KMS-11 (cell line): Measurements from ENCODE around the gene CATSPERD.
"Not testable (repeated sequence)": the region's sequence is repeated elsewhere in the genome, so short reads cannot be mapped to it uniquely, and the experiment has no call there.

Source experiments
- H2AFZ ChIP-seq: fragments of 200-600 bp; sonication (generic); 2 replicates; pipeline ENCODE4 v1.6.1; 2016; ENCODE audit warnings: antibody characterized with exemption, mixed run types, low read depth
- H3K27ac ChIP-seq: fragments of 200-600 bp; sonication (generic); 2 replicates; pipeline ENCODE4 v1.6.1; 2016; ENCODE audit warnings: mild to moderate bottlenecking, mixed run types
- H3K27me3 ChIP-seq: fragments of 200-600 bp; sonication (generic); 2 replicates; pipeline ENCODE4 v1.6.1; 2017; ENCODE audit warnings: mild to moderate bottlenecking, low read depth, mixed run types, moderate library complexity; ENCODE audit not compliant: insufficient read depth
- H3K36me3 ChIP-seq: fragments of 200-600 bp; sonication (generic); 2 replicates; pipeline ENCODE4 v1.6.1; 2017; ENCODE audit warnings: mild to moderate bottlenecking, mixed run types; ENCODE audit not compliant: insufficient read depth
- H3K4me1 ChIP-seq: fragments of 200-600 bp; sonication (generic); 2 replicates; pipeline ENCODE4 v1.6.1; 2016; ENCODE audit warnings: mild to moderate bottlenecking, low read depth, mixed run types; ENCODE audit not compliant: poor library complexity, severe bottlenecking
- H3K4me2 ChIP-seq: fragments of 200-600 bp; sonication (generic); 2 replicates; pipeline ENCODE4 v1.7.0; 2016; ENCODE audit warnings: mild to moderate bottlenecking, mixed run types
- H3K4me3 ChIP-seq: fragments of 200-600 bp; sonication (generic); IDR thresholded peaks from 2 replicates; pipeline ENCODE4 v1.6.1; 2017; ENCODE audit warnings: low read depth, low read length, mixed read lengths; ENCODE audit not compliant: insufficient read depth
- H3K79me2 ChIP-seq: fragments of 200-600 bp; sonication (generic); 2 replicates; pipeline ENCODE4 v1.6.1; 2016; ENCODE audit warnings: low read depth, mixed run types; ENCODE audit not compliant: insufficient read depth
- H3K9ac ChIP-seq: fragments of 200-600 bp; sonication (generic); 2 replicates; pipeline ENCODE4 v1.6.1; 2016; ENCODE audit warnings: mild to moderate bottlenecking, mixed run types
- H4K20me1 ChIP-seq: fragments of 200-600 bp; sonication (generic); 2 replicates; pipeline ENCODE4 v1.6.1; 2016; ENCODE audit warnings: mild to moderate bottlenecking, mixed run types; ENCODE audit not compliant: insufficient read depth
- CTCF ChIP-seq: fragments of 200-600 bp; sonication (generic); conservative IDR thresholded peaks from 2 replicates; pipeline ENCODE4 v1.6.1; 2017; ENCODE audit warnings: low read depth, mild to moderate bottlenecking, antibody characterized with exemption, low read length, moderate library complexity, mixed read lengths

Gene CATSPERD

GRCh38 chr19:5774921-5775320, 54.5 kb downstream of the CATSPERD start:
- H3K27ac ChIP-seq, result no peak overlapping the region
- no peak overlapping the region for H3K9ac ChIP-seq
- no peaks in the 10 kb centered on the region for H3K79me2 ChIP-seq
- H3K4me1 ChIP-seq, result no peaks in the 10 kb centered on the region
- H2AFZ ChIP-seq, result no peak overlapping the region
- no peaks in the 10 kb centered on the region for H3K36me3 ChIP-seq
- no peak overlapping the region for H3K4me3 ChIP-seq
- no peaks in the 10 kb centered on the region for H4K20me1 ChIP-seq
- no peak overlapping the region for H3K4me2 ChIP-seq
- no peak for TF ChIP-seq CTCF
- H3K27me3 ChIP-seq, result no peaks in the 10 kb centered on the region; the same call in 1 of the 2 replicates

GRCh38 chr19:5775668-5776309, 55.4 kb downstream of the CATSPERD start:
- Histone ChIP-seq H3K4me1 (no peaks in the 10 kb centered on the region), H3K4me2 (no peak overlapping the region), H3K9ac (no peak overlapping the region), H3K27ac (no peak overlapping the region), H3K27me3 (no peaks in the 10 kb centered on the region; the same call in 1 of the 2 replicates), H4K20me1 (no peaks in the 10 kb centered on the region), H2AFZ (no peak overlapping the region), H3K4me3 (no peak overlapping the region), H3K79me2 (no peaks in the 10 kb centered on the region), H3K36me3 (no peaks in the 10 kb centered on the region)
- TF ChIP-seq CTCF, result no peak

- H3K36me3 ChIP-seq, result no peaks in the 10 kb centered on the region
- no peaks in the 10 kb centered on the region for H3K79me2 ChIP-seq
- no peak overlapping the region for H3K4me2 ChIP-seq
- H3K9ac ChIP-seq, result no peak overlapping the region
- no peak for TF ChIP-seq CTCF
- no peak overlapping the region for H3K27ac ChIP-seq
- H3K4me1 ChIP-seq, result no peaks in the 10 kb centered on the region
- H3K27me3 ChIP-seq, result no peaks in the 10 kb centered on the region; the same call in 1 of the 2 replicates
- no peak overlapping the region for H2AFZ ChIP-seq
- no peak overlapping the region for H3K4me3 ChIP-seq
- H4K20me1 ChIP-seq, result no peaks in the 10 kb centered on the region
These were observed 58.0 kb downstream of the CATSPERD start for GRCh38 chr19:5778402-5778801.

GRCh38 chr19:5780916-5781315, 60.5 kb downstream of the CATSPERD start:
- not testable (repeated sequence) for H3K27ac ChIP-seq, H4K20me1 ChIP-seq, H2AFZ ChIP-seq, H3K4me2 ChIP-seq, H3K4me1 ChIP-seq, H3K36me3 ChIP-seq, H3K4me3 ChIP-seq, H3K79me2 ChIP-seq, H3K9ac ChIP-seq, H3K27me3 ChIP-seq

GRCh38 chr19:5782322-5782721, 61.9 kb downstream of the CATSPERD start:
- 0 out of 2 replicates have a peak, but pooled peaks cover 4% of the 10 kb centered on the region for H3K36me3 ChIP-seq
- no peaks in the 10 kb centered on the region for H3K79me2 ChIP-seq
- H3K27me3 ChIP-seq, result no peaks in the 10 kb centered on the region; the same call in 1 of the 2 replicates
- H3K9ac ChIP-seq, result no peak overlapping the region
- no peak overlapping the region for H3K4me2 ChIP-seq
- H2AFZ ChIP-seq, result no peak overlapping the region
- H3K4me3 ChIP-seq, result no peak overlapping the region
- no peak overlapping the region for H3K27ac ChIP-seq
- no peak for TF ChIP-seq CTCF
- no peaks in the 10 kb centered on the region for H3K4me1 ChIP-seq
- H4K20me1 ChIP-seq, result no peaks in the 10 kb centered on the region
